RWPE2 (cell line): ENCODE data around the gene IL34.
A peak's percentile ranks its signal among the peaks of the same experiment; 100 is the strongest.

Source experiments
- ATAC-seq: fragments of 200-7000 bp; cut with Tn5 transposase; 3 replicates; pipeline ENCODE4 v1.9.1; 2021; ENCODE audit warnings: low read depth
- DNase-seq: peaks from one replicate; pipeline ENCODE4 v3.0.0-alpha.2; 2020; ENCODE audit warnings: low spot score
- H3K27ac ChIP-seq: fragments of 450-650 bp; 2 replicates; pipeline ENCODE4 v1.5.1; 2017; ENCODE audit warnings: mild to moderate bottlenecking; ENCODE audit not compliant: poor library complexity, severe bottlenecking
- H3K27me3 ChIP-seq: fragments of 250-450 bp; sonication (Bioruptor Pico); 2 replicates; pipeline ENCODE4 v1.5.1; 2021; ENCODE audit warnings: mild to moderate bottlenecking, moderate library complexity; ENCODE audit not compliant: insufficient read depth, poor library complexity, severe bottlenecking
- H3K36me3 ChIP-seq: fragments of 250-450 bp; sonication (Bioruptor Pico); 2 replicates; pipeline ENCODE4 v1.5.1; 2020; ENCODE audit warnings: low read depth, mild to moderate bottlenecking, moderate library complexity
- H3K4me1 ChIP-seq: fragments of 250-450 bp; sonication (Bioruptor Pico); 2 replicates; pipeline ENCODE4 v1.5.1; 2021; ENCODE audit warnings: mild to moderate bottlenecking, moderate library complexity; ENCODE audit not compliant: insufficient read depth, poor library complexity, severe bottlenecking
- H3K4me3 ChIP-seq: fragments of 250-450 bp; sonication (Bioruptor Pico); 2 replicates; pipeline ENCODE4 v1.5.1; 2021; ENCODE audit warnings: mild to moderate bottlenecking, moderate library complexity; ENCODE audit not compliant: severe bottlenecking
- H3K9me3 ChIP-seq: fragments of 250-450 bp; sonication (Bioruptor Pico); 2 replicates; pipeline ENCODE4 v1.5.1; 2021; ENCODE audit warnings: mild to moderate bottlenecking, moderate library complexity; ENCODE audit not compliant: severe bottlenecking
- CTCF ChIP-seq: fragments of 450-650 bp; IDR thresholded peaks from one replicate; pipeline ENCODE4 v1.5.1; 2017; ENCODE audit warnings: mild to moderate bottlenecking, moderate library complexity; ENCODE audit not compliant: poor library complexity, severe bottlenecking

IL34 gene

GRCh38 chr16:70661918-70662641 lies 15.7 kb downstream of the IL34 start:
- no peak for TF ChIP-seq CTCF

GRCh38 chr16:70662991-70663523 lies 16.7 kb downstream of the IL34 start:
- Histone ChIP-seq H3K9me3 (no peaks in the 10 kb centered on the region), H3K4me1 (no peaks in the 10 kb centered on the region), H3K36me3 (peaks cover 42% of the 10 kb centered on the region), H3K27me3 (no peaks in the 10 kb centered on the region), H3K4me3 (no peak overlapping the region), H3K27ac (peak overlapping the region; percentile 4)
- ATAC-seq (no peak; the same call in 2 of the 3 replicates), DNase-seq (no peak)
- TF ChIP-seq CTCF: no peak

More at GRCh38 chr16:70661918-70662641, 15.7 kb downstream of the IL34 start:
- no peak overlapping the region for H3K27ac ChIP-seq
- no peaks in the 10 kb centered on the region for H3K9me3 ChIP-seq
- peak; percentile 57 for DNase-seq
- peaks cover 32% of the 10 kb centered on the region for H3K36me3 ChIP-seq
- H3K27me3 ChIP-seq: no peaks in the 10 kb centered on the region
- peak; percentile 22 for ATAC-seq
- no peak overlapping the region for H3K4me3 ChIP-seq
- no peaks in the 10 kb centered on the region for H3K4me1 ChIP-seq

- peak; percentile 68 for DNase-seq
- no peak for ATAC-seq
Measured at GRCh38 chr16:70663524-70664324, 17.4 kb downstream of the IL34 start.

GRCh38 chr16:70664325-70665112 lies 18.2 kb downstream of the IL34 start:
- no peaks in the 10 kb centered on the region for H3K4me1 ChIP-seq
- no peaks in the 10 kb centered on the region for H3K27me3 ChIP-seq
- DNase-seq: peak; percentile 64
- no peak overlapping the region for H3K4me3 ChIP-seq
- no peak for ATAC-seq
- peaks cover 57% of the 10 kb centered on the region for H3K36me3 ChIP-seq
- no peak overlapping the region for H3K27ac ChIP-seq
- H3K9me3 ChIP-seq: no peaks in the 10 kb centered on the region
- no peak for TF ChIP-seq CTCF

More at GRCh38 chr16:70663524-70664324, 17.4 kb downstream of the IL34 start:
- Histone ChIP-seq H3K4me1 (no peaks in the 10 kb centered on the region), H3K4me3 (no peak overlapping the region), H3K27me3 (no peaks in the 10 kb centered on the region), H3K36me3 (peaks cover 49% of the 10 kb centered on the region), H3K9me3 (no peaks in the 10 kb centered on the region), H3K27ac (peak overlapping the region; percentile 4)
- TF ChIP-seq CTCF: no peak
